Iris pigment epithelial cell (primary cell): Measurements from ENCODE around the gene MRAP.
A peak's percentile ranks its signal among the peaks of the same experiment; 100 is the strongest.

ENCODE experiments used
- DNase-seq: peaks from one replicate; pipeline ENCODE4 v3.0.0-alpha.2; 2011; ENCODE audit warnings: low read depth

The MRAP gene

DNA sequence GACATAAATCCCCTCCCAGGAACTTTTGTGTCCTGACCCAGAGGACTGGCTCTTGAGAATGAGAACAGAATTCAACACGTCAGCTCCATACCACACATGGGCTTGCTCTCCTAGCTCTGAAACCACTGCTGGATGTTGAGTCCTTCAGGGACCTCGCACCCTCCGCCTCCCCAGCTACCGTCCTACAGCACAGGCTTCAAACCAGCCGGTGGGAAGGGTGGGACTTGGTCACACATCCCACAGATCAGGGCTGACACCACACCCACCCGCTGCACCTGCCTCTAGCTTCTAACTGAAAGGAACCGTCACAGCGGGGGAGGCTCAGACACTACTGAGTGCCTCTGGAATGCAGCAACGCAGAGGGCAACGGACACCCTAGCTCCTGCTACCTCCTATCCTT is 24.0 kb downstream of the MRAP start:
- DNase-seq, result no peak

DNA sequence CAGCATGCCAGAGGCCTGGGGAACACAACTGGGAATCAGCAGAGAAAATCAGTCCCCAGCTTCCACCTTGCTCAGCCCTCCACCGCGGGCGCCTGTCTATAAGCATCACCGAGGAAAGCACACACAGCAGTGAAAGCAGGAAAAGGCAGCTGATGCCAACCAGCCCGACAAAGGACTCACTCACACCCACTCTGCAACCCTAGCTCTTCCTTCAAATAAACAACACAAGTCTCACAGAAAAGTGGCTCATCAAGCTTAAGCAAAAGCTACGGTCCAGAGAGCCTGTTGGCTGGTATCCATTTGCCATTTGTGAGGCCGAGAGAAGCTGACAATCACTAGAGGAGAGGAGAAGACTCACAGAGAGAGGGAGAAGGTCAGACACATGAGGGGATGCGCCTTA is 27.1 kb downstream of the MRAP start:
- no peak for DNase-seq

DNA sequence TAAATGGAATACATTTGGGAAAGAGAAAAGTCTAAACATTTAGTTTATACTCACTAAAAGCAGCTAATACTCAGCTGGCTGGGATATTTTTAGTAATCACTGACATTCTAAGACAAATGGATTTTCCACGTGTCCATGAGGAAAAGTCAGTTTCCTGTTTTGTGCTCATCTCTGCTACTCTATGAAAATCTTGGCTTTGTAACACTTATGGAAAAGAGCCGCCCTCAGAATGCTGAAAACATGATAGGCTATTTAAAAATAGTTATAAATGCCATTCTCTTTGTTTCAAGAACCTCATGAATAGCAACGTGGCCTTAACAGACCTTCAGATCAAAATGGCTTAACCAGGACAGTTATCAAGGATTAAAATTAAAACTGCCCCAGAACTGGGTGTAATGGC is 29.9 kb downstream of the MRAP start:
- no peak for DNase-seq

DNA sequence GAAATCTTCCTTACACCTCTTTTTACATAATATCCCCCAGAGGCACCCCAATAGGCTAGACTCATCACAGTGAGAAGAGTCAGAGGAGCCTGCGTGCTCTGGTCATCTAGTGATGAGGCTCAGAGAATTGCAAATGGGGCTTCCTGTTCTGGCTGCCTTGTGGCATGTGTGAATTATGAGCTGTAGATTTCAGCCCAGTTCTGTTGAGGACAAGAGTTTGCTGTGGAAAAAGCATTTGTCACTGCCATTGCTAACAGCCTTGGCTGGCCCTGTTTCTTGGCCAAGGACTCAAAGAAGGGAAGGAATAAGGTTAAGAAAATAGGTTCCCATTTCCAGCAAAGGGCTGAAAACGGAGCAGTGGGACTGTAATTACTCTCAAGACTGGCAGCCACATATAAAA is 30.7 kb downstream of the MRAP start:
- DNase-seq, result no peak

DNA sequence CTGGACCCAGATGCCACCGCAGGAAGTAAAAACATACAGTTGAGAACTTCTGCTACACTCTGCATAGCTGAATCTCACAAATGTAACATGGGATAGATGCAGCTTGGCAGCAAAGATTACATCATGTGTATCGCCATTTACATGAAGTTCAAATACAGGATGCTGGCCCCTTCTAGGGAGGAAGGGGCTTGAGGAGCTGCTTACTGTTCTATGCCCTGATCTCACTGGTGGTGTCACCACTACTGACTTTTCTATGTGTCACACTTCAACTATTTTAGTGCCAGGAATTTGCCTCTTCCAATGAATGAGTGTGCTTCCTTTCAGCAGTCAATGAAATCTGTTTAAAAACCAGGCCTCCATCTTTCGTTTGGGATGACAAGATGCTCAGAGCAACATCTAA is 31.1 kb downstream of the MRAP start:
- peak; percentile 13 for DNase-seq

DNA sequence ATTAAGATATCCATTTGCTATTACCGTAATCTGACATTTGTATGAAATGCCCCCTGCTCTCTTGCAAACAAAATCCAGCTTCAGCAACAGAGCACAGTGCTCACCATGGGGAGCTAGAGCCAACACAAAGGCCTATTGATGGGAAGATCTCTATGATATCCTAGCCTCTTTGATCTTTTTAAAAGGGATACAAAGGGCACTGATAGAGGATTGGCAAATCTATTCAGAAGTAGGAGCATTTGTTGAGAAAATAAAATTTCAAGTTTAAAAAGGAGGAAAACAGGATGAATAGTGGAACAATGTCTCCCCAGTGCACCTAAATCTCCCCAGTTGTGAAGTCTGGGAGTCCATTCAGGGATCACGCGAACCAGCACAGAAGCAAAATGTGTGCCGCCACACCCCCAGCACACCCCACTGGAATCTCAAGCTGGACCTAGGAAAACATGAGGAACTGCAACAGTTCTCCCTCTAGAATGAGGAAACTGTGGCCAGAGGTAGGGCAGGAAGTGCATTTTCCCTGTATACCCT is 32.2 kb downstream of the MRAP start:
- DNase-seq, result no peak

DNA sequence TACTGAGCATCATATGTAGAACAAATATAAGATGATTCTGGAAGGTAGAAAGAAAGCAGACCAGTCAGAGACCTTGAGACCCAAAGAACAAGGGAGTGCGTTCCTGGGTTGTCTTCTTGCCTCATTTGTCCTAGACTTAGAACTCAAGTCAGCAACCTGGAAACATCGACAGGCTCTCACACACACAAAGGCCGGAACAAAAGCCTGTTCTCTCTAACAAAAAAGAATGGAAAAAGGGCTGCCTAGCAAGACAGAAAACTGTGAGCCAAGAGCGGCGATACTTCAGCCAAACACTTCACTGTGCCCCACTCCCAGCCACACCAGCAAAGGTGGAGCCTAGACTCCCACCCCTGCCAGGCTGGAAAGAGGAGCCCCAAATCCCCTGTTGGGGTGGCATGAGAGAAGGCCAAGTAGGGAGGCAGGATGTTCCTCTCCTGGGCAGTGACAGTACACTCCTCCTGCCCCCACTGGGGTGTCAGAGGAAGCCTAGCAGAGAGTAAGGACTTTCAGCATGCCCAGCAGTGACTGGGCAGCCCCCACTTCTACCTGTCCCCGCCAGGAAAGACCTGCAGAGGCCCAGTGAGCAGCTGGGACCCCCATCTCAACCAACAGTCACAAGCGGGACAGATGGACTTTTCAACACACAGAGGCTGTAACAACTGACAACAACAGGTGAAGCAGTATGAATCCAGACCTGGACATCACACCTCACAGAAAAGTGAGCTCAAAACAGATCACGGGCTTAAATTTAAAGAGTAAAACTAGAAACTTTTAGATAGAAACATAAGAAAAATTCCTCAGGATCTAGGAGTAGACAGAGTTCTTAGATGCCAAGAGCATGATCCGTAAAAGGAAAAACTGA is 33.0 kb downstream of the MRAP start:
- no peak for DNase-seq

DNA sequence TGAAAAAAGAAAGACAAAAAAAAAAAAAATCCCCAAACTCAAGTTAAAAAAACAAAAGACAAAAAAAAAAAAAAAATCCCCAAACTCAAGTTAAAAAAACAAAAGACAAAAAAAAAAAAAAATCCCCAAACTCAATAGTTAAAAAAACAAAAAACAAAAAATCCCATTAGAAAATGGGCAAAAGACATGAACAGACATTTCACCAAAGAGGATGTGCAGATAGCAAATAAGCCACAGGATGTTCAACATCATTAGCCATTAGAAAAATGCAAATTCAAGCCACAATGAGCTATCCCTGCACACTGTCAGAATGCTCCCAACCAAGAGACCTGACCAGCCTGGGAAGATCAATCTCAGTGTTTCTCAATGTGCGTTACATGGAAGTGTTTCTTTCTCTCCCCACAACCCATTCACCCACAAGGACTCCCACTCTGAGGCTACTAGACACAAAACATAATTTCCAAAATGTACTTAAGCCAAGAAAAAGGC is 33.9 kb downstream of the MRAP start:
- DNase-seq, result no peak

DNA sequence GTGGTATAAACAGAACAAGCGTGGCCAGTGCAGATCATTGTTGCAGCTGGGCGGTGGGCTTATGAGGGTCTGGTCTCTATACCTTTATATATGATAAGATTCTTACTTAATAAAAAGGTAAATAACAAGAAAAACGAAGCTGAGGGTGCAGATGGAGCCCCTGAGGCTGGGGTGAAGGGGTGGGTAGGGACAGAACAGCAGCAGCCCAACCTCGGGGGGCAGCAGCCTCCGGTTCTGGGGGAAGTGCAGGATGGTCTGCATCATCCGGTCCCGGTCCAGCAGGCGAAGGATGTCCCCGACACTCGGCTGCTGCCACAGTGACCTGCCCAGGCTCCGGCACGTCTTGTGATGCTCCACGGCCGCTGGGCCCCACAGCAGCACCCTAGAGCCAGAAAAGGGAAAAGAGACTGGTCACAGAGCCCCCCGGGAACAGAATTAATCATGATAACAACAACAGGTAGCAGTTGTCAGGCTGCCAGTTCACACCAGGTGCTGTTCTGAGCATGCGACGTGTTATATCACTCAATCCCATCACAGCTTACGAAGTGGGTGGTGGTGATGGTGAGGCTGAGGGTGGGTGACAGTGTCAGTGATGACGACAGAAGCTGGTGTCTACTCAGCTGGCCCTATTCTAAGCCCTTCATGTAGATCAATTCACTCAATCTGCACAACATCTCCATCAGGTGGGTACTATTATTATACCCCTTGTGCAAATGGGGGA is 35.5 kb downstream of the MRAP start:
- DNase-seq, result no peak

DNA sequence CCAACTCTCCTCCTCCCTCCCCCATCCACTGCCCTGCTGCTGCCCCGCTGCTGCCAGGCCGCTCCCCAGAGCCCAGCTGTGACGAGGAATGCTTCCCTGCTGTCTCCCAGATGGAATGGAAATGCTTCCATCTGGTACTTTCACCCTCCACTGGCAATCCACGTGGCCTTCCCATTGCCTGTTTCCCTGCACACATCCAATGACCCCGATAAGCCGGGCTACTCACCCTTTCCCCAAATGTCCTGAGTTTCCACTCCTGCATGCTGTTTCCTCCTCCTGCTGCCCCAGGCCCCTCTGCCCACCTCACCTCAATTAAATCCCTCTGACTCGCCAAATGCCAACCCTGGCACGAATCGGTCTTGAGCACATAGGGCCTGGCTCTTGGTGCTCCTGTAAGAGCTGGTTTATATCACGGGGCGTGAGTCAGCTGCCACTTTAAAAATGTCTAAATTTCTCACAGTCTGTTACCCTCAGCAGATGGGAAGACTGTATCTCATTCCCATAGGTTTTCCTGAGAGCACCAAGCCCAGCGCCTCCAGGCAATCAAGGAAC is 36.4 kb downstream of the MRAP start:
- peak; percentile 17 for DNase-seq

DNA sequence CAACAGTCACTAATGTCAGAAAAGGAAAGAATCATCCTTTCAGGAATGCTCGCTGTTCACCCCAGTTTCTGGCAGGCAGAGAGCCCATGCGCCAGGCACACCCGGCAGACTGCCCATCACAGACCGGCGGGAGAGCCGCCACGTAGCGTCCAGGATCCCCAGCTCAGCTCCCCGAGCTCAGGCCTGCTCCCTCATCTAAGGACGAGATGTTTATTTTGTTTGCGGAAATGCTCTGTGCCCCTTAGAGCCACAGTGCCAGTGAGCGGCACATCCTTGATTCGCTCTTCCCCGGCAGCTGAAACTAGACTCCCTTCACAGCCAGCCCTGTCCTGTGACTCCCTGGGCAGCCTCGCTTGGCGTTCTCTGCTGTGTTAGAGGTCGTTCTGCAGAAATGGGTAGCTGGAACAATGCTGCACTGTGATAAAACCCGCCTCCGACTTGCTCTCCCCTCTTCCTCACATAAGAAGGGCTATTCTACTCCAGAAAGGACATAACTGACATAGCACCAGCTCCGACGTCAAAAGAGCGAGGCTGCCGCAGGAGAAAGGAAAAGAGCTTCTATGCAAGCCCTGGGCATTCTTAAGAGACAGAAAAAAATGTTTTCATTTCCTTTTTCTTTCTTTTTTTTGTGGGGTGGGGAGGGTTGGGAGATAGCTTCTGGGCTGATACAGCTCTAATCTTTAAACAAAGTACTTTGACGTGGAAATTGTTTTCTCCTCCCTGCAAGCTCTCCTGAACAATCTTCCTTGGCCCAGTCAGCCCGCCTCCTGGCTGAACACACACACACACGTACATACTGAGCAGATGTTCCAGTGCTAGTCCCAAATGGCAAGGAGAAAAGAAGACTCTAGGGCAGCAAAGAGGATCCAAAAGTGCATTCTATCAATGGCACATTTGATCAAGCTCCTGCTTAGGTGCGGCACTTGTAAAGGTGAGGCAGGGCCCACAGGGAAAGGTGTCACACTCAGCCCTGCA is 37.2 kb downstream of the MRAP start:
- peak; percentile 41 for DNase-seq

DNA sequence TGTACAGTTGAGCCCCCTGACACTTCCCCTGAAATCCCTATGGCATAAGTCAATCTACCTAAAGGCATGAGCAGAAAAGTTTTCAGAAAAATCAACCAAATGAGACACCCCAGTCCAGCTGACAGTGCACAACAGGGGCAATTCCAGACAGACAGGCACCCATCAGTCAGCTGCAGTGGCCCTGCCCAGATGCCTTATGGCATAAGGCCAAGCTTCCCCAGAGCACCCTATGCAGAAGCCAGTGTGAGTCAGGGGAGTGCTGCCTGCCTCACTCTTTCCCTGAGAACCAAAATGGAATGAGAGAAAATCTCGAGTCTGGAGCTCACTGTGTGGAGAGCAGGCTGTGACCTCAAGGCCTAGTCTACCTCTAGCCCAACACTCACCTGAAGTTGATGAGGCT is 38.1 kb downstream of the MRAP start:
- peak; percentile 81 for DNase-seq

DNA sequence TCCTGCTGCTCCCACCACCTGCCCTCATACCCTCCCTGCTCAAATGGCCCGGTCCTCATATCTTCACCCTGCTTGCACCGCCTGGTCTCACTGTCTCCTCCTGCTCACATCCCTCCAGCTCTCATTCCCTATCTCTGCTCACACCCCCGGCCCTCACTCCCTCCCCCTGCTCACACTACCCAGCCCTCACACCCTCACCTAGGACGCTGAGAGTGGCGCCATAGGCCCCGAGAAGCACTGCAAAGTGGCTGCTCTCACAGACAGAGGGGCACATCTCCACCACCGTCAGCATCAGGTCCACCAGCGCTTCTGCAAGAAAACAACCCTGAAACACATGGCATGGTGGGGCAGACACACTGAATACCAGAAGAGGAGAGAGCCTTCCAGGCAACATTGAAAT is 38.6 kb downstream of the MRAP start:
- no peak for DNase-seq

DNA sequence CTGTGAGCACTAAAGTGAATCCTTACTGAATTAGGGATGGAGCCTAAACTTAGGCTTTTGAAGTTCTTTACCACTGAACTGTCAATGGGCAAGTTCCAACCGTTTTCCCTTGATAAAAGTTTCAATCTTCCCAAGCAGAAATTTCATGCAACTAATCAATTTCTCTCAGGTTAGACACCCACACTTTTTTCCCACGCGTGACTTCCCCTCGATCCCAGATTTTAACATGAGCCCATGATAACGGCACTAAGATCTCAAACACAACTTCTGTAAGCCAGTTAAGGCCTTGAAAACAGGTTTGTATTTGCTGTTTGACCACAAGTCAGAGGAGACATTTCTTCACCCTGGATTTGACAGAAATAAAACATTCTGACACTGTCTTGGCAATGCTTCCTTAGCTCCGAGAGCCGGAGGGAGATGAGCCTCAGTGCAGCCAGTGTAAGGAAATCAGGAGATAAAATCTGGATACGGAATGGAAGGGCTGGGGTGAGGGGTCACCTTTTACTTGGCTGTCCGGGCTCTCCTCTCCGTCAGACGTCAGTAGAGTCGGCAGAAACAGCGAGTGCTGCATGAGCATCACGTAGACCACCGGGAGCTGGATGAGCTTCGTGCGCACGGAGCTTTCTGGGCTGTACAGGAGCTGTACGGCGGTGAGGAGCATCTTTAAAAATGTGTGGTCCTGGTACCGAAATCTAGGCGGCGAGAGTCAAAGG is 39.7 kb downstream of the MRAP start:
- no peak for DNase-seq

DNA sequence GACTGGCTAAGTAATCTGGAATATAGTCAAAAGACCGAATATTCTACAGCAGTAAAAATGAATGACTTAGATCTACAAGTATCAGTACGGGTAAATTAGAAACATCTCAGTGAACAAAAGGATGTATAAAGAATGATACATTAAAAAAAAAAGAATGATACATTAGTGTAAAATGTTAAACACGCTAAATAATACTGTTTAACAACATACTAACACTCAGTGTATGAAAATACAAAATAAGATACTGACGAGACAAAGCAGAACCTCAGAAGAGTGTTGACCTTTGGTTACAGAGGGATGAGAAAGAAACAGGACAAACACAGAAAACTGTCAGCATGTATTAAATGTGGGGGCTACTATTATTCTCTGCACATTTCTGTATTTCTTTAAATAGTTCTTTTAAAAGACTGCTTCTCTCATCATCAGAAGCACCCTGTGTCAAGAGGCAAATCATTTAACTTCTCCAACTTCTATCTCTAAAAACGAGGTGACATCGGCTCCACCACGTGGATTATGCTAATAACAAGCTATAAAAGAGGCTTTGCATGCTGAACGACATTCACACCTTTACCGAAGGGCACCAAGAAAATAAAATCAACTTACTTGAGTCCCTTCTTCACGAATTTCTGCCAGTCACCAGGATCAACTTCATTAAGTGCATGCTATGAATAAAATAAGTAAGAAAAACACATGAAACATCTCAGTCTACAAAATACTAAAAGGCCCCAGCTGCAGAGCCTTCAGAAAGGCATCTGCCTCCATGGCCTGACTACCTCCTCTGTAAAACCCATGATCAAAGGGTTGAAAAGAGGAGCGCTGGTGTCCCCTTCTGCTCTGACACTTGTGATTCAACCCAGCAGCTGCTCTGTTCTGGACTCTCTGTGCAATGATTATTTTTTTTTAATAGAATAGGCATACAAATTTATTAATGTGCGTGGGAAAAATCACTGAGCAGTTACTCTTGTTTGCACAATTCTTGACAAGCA is 42.5 kb downstream of the MRAP start:
- DNase-seq, result no peak

DNA sequence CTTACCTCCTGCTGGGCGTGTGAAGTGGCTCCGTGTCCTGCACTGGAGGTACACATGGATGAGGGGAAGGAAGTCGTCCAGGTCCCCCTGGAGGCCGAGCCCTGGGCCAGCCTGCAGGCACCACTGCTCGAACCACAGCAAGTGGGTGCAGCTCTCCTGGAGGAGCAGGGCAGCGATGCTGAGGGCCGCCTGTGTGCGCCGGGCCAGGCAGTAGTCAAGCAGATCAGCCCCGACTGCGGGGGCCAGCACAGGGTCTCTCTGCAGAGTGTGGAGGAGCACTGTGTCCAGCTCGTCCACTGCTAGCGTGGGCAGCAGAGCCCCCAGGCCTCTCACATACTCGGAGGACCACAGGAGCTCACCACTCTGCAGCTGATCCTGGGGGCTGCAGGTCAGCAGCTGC is 48.3 kb downstream of the MRAP start:
- DNase-seq, result no peak

DNA sequence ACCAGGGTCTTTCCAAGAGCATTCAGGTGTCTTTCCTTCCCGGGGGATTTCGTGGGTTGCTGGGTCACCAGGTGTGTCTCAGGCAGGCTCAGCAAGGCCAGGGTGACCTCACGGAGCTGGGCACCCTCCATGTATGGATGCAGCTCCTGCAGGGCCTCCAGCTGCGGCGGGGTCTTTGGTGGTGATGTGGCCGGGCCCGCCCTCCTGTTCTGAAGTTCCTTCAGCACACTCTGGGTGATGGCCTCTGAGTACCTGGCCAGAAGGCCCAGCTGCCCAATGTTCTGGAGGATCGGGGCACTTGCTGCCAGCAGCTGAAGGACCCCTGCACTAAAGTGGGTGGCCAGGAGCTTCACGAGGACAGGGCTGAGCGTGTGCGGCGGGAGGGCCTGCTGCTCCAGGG is 48.7 kb downstream of the MRAP start:
- DNase-seq, result no peak

DNA sequence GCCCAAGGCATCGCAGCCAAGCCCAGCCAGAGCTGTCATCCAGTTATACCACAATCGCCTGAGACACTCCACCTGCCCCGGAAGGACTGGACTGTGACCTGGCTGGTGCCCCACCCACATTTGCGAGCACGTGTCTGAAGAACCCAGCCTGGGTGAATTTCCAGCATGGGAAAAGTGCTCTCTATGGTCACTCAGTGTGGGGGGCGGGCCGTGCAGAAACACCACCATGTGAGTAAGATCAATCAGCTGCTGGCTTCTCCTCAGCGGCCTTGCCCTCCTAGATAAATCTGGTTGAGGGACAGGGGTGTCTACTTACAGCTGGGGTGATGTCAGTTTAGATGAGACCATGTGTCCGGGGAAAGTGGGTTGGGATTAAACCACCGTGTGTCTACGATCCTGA is 49.3 kb downstream of the MRAP start:
- no peak for DNase-seq

DNA sequence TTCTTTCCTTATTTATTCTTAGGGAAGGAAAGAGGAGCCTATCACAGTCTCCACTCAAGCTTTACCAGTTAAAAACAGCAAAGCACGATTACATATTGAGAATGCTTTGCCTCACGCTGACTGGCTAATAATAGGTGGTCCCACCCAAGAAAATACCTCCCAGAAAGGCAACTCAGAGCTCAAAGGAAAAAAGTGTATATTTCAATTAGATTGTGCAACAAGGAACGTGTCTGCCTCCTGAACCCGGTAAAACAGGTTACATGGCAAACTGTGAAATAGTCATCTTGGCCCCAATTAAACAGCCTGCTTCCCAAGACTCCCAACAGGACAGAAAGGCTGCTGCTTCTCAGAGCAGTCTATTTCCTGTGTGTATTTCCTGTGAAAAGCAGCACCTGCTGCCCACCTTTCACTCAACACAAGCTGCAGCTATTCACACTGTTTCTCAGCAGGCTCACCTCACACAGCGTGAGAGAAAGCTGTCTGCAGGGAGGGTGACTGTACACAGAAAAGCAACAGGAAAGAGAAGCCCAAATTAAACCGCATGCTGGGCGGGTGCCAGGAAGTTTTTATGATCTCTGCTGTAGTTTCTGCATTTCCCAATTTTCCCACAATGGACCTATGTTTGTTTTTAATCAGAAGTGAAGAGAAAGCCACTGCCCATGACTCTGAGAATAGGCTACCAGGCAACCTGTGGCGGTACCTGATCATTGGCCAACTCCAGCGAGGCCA is 50.1 kb downstream of the MRAP start:
- DNase-seq, result no peak
